Measurements from ENCODE around the gene TAP2.
"Not testable (repeated sequence)": the region's sequence is repeated elsewhere in the genome, so short reads cannot be mapped to it uniquely, and the experiment has no call there.

TAP2 gene

GRCh38 chr6:32814145-32814544, 24.4 kb downstream of the TAP2 start:
- Histone ChIP-seq H2AFZ (ENCODE audit: low read depth, low read length) (no peak overlapping the region), H3K9me3 (ENCODE audit: low read length) (no peaks in the 10 kb centered on the region), H3K4me3 (ENCODE audit: low read length) (no peak overlapping the region), H3K36me3 (ENCODE audit: insufficient read depth, low read length) (no peaks in the 10 kb centered on the region), H3K27me3 (ENCODE audit: insufficient read depth, low read length) (peaks cover 9% of the 10 kb centered on the region), H3K4me1 (ENCODE audit: insufficient read depth, low read length) (no peaks in the 10 kb centered on the region)

- H3K9me3 ChIP-seq (ENCODE audit: low read length), result no peaks in the 10 kb centered on the region
- H3K27me3 ChIP-seq (ENCODE audit: insufficient read depth, low read length), result peaks cover 7% of the 10 kb centered on the region
- no peaks in the 10 kb centered on the region for H3K4me1 ChIP-seq (ENCODE audit: insufficient read depth, low read length)
- no peak overlapping the region for H3K4me3 ChIP-seq (ENCODE audit: low read length)
- H3K36me3 ChIP-seq (ENCODE audit: insufficient read depth, low read length), result no peaks in the 10 kb centered on the region
- no peak overlapping the region for H2AFZ ChIP-seq (ENCODE audit: low read depth, low read length)
Observed at GRCh38 chr6:32809171-32809570, 29.4 kb downstream of the TAP2 start.

- peaks cover 9% of the 10 kb centered on the region for H3K27me3 ChIP-seq (ENCODE audit: insufficient read depth, low read length)
- no peak overlapping the region for H2AFZ ChIP-seq (ENCODE audit: low read depth, low read length)
- no peak overlapping the region for H3K4me3 ChIP-seq (ENCODE audit: low read length)
- H3K36me3 ChIP-seq (ENCODE audit: insufficient read depth, low read length), result no peaks in the 10 kb centered on the region
- H3K4me1 ChIP-seq (ENCODE audit: insufficient read depth, low read length), result no peaks in the 10 kb centered on the region
- H3K9me3 ChIP-seq (ENCODE audit: low read length), result no peaks in the 10 kb centered on the region
Observed at GRCh38 chr6:32807020-32807580, 31.4 kb downstream of the TAP2 start.

GRCh38 chr6:32805404-32805803, 33.1 kb downstream of the TAP2 start:
- H3K9me3 ChIP-seq (ENCODE audit: low read length); H3K36me3 ChIP-seq (ENCODE audit: insufficient read depth, low read length); H2AFZ ChIP-seq (ENCODE audit: low read depth, low read length); H3K4me1 ChIP-seq (ENCODE audit: insufficient read depth, low read length); H3K4me3 ChIP-seq (ENCODE audit: low read length): not testable (repeated sequence)
- H3K27me3 ChIP-seq (ENCODE audit: insufficient read depth, low read length), result peaks cover 13% of the 10 kb centered on the region

GRCh38 chr6:32803416-32803815, 35.1 kb downstream of the TAP2 start:
- H3K27me3 ChIP-seq (ENCODE audit: insufficient read depth, low read length), result peaks cover 7% of the 10 kb centered on the region
- H2AFZ ChIP-seq (ENCODE audit: low read depth, low read length), result no peak overlapping the region
- H3K4me3 ChIP-seq (ENCODE audit: low read length), result no peak overlapping the region
- no peaks in the 10 kb centered on the region for H3K4me1 ChIP-seq (ENCODE audit: insufficient read depth, low read length)
- H3K36me3 ChIP-seq (ENCODE audit: insufficient read depth, low read length), result no peaks in the 10 kb centered on the region
- no peaks in the 10 kb centered on the region for H3K9me3 ChIP-seq (ENCODE audit: low read length)

GRCh38 chr6:32799740-32800139, 38.8 kb downstream of the TAP2 start:
- no peaks in the 10 kb centered on the region for H3K9me3 ChIP-seq (ENCODE audit: low read length)
- H3K4me3 ChIP-seq (ENCODE audit: low read length), result no peak overlapping the region
- H3K36me3 ChIP-seq (ENCODE audit: insufficient read depth, low read length), result no peaks in the 10 kb centered on the region
- no peak overlapping the region for H2AFZ ChIP-seq (ENCODE audit: low read depth, low read length)
- no peaks in the 10 kb centered on the region for H3K4me1 ChIP-seq (ENCODE audit: insufficient read depth, low read length)
- H3K27me3 ChIP-seq (ENCODE audit: insufficient read depth, low read length), result peaks cover 10% of the 10 kb centered on the region

- Histone ChIP-seq H3K9me3 (ENCODE audit: low read length) (no peaks in the 10 kb centered on the region), H3K4me3 (ENCODE audit: low read length) (no peak overlapping the region), H3K27me3 (ENCODE audit: insufficient read depth, low read length) (peaks cover 16% of the 10 kb centered on the region), H3K4me1 (ENCODE audit: insufficient read depth, low read length) (no peaks in the 10 kb centered on the region), H2AFZ (ENCODE audit: low read depth, low read length) (no peak overlapping the region), H3K36me3 (ENCODE audit: insufficient read depth, low read length) (no peaks in the 10 kb centered on the region)
Observed at GRCh38 chr6:32799168-32799567, 39.4 kb downstream of the TAP2 start.

GRCh38 chr6:32796848-32797776, 41.4 kb downstream of the TAP2 start:
- Histone ChIP-seq H3K36me3 (ENCODE audit: insufficient read depth, low read length) (no peaks in the 10 kb centered on the region), H3K4me3 (ENCODE audit: low read length) (peak overlapping the region; percentile 11), H2AFZ (ENCODE audit: low read depth, low read length) (peak overlapping the region; percentile 38), H3K9me3 (ENCODE audit: low read length) (no peaks in the 10 kb centered on the region), H3K4me1 (ENCODE audit: insufficient read depth, low read length) (no peaks in the 10 kb centered on the region), H3K27me3 (ENCODE audit: insufficient read depth, low read length) (peaks cover 20% of the 10 kb centered on the region)

GRCh38 chr6:32794510-32794909, 44.0 kb downstream of the TAP2 start:
- no peaks in the 10 kb centered on the region for H3K4me1 ChIP-seq (ENCODE audit: insufficient read depth, low read length)
- no peaks in the 10 kb centered on the region for H3K9me3 ChIP-seq (ENCODE audit: low read length)
- no peak overlapping the region for H2AFZ ChIP-seq (ENCODE audit: low read depth, low read length)
- H3K4me3 ChIP-seq (ENCODE audit: low read length), result no peak overlapping the region
- peaks cover 25% of the 10 kb centered on the region for H3K27me3 ChIP-seq (ENCODE audit: insufficient read depth, low read length)
- no peaks in the 10 kb centered on the region for H3K36me3 ChIP-seq (ENCODE audit: insufficient read depth, low read length)

GRCh38 chr6:32792901-32793435, 45.6 kb downstream of the TAP2 start:
- H3K9me3 ChIP-seq (ENCODE audit: low read length), result no peaks in the 10 kb centered on the region
- peaks cover 25% of the 10 kb centered on the region for H3K27me3 ChIP-seq (ENCODE audit: insufficient read depth, low read length)
- no peak overlapping the region for H3K4me3 ChIP-seq (ENCODE audit: low read length)
- no peaks in the 10 kb centered on the region for H3K4me1 ChIP-seq (ENCODE audit: insufficient read depth, low read length)
- no peak overlapping the region for H2AFZ ChIP-seq (ENCODE audit: low read depth, low read length)
- no peaks in the 10 kb centered on the region for H3K36me3 ChIP-seq (ENCODE audit: insufficient read depth, low read length)

GRCh38 chr6:32790306-32790705, 48.2 kb downstream of the TAP2 start:
- no peaks in the 10 kb centered on the region for H3K4me1 ChIP-seq (ENCODE audit: insufficient read depth, low read length)
- no peaks in the 10 kb centered on the region for H3K36me3 ChIP-seq (ENCODE audit: insufficient read depth, low read length)
- H3K27me3 ChIP-seq (ENCODE audit: insufficient read depth, low read length), result peaks cover 22% of the 10 kb centered on the region
- H3K9me3 ChIP-seq (ENCODE audit: low read length), result no peaks in the 10 kb centered on the region
- no peak overlapping the region for H3K4me3 ChIP-seq (ENCODE audit: low read length)
- no peak overlapping the region for H2AFZ ChIP-seq (ENCODE audit: low read depth, low read length)
